ENCODE measurements around the gene HOXD4. TPM values are rescaled to one million over a fixed set of nuclear protein-coding genes. Genes with fewer than 3 reads are reported as not detected.

HOXD4 gene
- total RNA-seq, 1 donor from 2014 or later, result 1.3 TPM

DNA sequence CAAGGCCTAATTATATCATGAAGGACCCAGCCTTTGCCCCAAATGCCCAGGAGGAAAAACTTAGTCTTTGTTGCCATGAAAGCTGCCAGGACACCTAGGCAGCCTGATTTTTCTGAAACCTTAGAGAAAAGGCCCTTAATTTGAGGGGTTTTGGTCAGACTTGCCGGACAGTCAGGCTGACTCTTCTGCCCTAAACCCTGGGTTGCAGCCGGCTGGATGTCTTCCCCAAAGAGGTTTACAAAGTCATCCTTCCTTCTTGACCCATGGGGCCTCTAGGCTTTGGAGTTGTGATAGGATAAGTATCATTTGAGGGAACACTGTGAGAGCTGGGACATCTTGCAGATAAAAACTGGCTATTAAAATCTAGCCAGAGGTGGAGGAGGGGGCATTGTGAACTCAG, 34.7 kb downstream of the HOXD4 start:
- H3K27me3 Mint-ChIP-seq (ENCODE audit: low read depth), result peaks cover 96% of the 10 kb centered on the region
- TF ChIP-seq, protein P1, sequence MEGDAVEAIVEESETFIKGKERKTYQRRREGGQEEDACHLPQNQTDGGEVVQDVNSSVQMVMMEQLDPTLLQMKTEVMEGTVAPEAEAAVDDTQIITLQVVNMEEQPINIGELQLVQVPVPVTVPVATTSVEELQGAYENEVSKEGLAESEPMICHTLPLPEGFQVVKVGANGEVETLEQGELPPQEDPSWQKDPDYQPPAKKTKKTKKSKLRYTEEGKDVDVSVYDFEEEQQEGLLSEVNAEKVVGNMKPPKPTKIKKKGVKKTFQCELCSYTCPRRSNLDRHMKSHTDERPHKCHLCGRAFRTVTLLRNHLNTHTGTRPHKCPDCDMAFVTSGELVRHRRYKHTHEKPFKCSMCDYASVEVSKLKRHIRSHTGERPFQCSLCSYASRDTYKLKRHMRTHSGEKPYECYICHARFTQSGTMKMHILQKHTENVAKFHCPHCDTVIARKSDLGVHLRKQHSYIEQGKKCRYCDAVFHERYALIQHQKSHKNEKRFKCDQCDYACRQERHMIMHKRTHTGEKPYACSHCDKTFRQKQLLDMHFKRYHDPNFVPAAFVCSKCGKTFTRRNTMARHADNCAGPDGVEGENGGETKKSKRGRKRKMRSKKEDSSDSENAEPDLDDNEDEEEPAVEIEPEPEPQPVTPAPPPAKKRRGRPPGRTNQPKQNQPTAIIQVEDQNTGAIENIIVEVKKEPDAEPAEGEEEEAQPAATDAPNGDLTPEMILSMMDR (conservative IDR thresholded peaks at IDR 0.05), result no peak
- DNase-seq (ENCODE audit: low read depth, low spot score), result no peak
- H3K4me1 Mint-ChIP-seq, result peaks cover 7% of the 10 kb centered on the region
- H3K4me3 Mint-ChIP-seq, result no peak overlapping the region
- H3K36me3 Mint-ChIP-seq (ENCODE audit: low read depth), result no peaks in the 10 kb centered on the region
- no peaks in the 10 kb centered on the region for H3K9me3 Mint-ChIP-seq
- H3K27ac Mint-ChIP-seq (ENCODE audit: unreplicated experiment), result no peak overlapping the region

DNA sequence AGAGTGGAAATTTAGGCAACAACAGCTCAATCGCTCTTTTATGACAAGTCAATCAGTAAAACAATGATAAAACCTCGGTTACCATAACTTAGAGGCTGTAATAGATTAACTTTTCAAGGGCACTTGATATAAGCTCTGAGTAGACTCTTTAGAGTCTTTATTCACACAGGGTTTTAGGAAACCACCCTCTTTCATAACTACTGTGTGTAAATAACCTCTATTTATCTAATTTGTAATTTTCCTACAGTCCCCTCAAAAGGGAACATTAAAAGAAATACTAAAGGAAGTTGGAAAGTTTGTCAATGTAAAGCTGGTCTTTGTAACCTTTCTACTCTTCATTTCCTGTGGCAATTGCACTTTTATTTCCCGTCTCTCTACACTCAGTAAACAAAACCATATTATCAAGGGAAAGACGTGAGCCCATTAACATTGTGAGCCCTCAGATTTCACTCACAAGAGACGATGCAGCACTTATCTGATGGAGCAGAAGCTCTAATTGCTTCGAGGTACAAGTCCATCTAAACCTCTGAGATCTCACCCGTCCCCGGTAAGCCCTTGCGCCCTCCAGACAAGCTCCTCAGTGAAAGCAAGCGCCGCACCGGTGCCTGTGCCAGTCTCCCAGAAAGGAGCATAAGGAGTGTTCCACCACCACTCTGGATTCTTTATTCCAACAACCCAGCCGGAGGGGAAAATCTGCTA, 36.0 kb downstream of the HOXD4 start:
- H3K4me3 Mint-ChIP-seq, result peak overlapping the region; percentile 50
- H3K4me1 Mint-ChIP-seq, result peaks cover 7% of the 10 kb centered on the region
- DNase-seq (ENCODE audit: low read depth, low spot score), result no peak
- H3K27me3 Mint-ChIP-seq (ENCODE audit: low read depth), result peaks cover 96% of the 10 kb centered on the region
- no peak overlapping the region for H3K27ac Mint-ChIP-seq (ENCODE audit: unreplicated experiment)
- no peaks in the 10 kb centered on the region for H3K36me3 Mint-ChIP-seq (ENCODE audit: low read depth)
- no peaks in the 10 kb centered on the region for H3K9me3 Mint-ChIP-seq
- TF ChIP-seq, protein P1 (conservative IDR thresholded peaks at IDR 0.05), result no peak

DNA sequence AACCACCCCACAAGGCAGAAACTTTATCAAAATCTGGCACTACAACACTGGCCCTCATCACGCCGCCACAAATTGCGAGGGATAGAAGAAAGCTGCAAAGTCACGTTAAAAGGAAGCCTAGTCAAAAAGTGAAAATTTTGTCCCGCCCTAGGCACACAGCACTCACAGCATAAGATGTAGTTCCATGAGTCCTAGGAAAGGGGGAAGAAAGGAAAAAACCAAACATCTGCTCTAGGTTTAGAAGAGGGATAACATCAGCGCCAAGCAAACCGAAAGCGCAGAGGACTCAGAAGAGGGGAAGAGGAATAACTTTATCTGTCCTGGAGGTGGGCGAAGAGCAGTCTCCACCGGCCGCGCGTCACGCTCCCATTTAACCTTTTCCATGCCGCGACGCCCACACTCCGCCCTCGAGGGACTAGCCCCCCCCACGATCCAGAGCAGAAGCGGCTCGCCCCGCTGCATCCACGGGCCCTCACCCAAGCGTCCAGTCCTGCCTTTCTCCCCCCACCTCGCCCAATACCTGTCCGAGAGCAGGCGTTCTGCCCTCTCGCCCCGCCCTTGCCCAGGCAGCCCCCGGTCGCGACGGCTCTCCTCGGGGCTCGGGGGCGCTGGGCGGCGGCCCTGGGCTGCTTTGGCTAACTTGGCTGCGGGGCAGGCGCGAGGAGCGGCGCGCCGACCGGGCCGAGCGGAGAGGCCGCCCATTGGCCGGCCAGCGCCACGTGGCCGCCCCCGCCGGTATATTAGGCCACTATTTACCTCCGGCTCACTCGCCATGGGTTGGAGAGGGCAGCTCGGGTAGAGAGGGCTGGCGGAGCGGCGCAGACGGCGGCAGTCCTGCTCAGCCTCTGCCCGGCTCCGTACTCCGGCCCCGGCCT, 36.8 kb downstream of the HOXD4 start, which contains the start of gene HOXD1:
TSS of gene HOXD1 (plus strand) at position 770 of the 875 bp plus-strand sequence. CDS start 134 bp downstream, outside the sequence.
- Mint-ChIP-seq H3K27ac (ENCODE audit: unreplicated experiment) (no peak within 1 kb of the TSS), H3K27me3 (ENCODE audit: low read depth) (peaks cover 96% of the 10 kb centered on the region), H3K4me1 (peaks cover 7% of the 10 kb centered on the region), H3K9me3 (no peaks in the 10 kb centered on the region), H3K4me3 (peak within 1 kb of the TSS; percentile 50), H3K36me3 (ENCODE audit: low read depth) (no peaks in the 10 kb centered on the region)
- no peak for DNase-seq (ENCODE audit: low read depth, low spot score)
- TF ChIP-seq, protein P1 (conservative IDR thresholded peaks at IDR 0.05), result no peak

DNA sequence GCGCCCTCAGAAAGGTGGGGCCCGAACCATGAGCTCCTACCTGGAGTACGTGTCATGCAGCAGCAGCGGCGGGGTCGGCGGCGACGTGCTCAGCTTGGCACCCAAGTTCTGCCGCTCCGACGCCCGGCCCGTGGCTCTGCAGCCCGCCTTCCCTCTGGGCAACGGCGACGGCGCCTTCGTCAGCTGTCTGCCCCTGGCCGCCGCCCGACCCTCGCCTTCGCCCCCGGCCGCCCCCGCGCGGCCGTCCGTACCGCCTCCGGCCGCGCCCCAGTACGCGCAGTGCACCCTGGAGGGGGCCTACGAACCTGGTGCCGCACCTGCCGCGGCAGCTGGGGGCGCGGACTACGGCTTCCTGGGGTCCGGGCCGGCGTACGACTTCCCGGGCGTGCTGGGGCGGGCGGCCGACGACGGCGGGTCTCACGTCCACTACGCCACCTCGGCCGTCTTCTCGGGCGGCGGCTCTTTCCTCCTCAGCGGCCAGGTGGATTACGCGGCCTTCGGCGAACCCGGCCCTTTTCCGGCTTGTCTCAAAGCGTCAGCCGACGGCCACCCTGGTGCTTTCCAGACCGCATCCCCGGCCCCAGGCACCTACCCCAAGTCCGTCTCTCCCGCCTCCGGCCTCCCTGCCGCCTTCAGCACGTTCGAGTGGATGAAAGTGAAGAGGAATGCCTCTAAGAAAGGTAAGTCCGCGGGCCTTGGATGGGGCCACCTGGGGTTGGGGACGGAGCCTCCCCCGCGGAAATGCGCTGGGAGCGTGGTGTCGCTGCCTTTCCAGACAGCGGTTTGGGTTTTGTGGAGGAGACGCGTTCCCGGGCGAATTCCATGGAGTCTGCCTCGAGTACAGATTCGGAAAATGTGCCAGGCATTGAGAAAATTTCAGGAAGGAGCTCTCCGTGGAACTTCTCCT, 37.7 kb downstream of the HOXD4 start:
- peak overlapping the region; percentile 42 for H3K4me3 Mint-ChIP-seq
- TF ChIP-seq, protein P1 (conservative IDR thresholded peaks at IDR 0.05), result no peak
- H3K36me3 Mint-ChIP-seq (ENCODE audit: low read depth), result no peaks in the 10 kb centered on the region
- no peak overlapping the region for H3K27ac Mint-ChIP-seq (ENCODE audit: unreplicated experiment)
- no peaks in the 10 kb centered on the region for H3K9me3 Mint-ChIP-seq
- DNase-seq (ENCODE audit: low read depth, low spot score), result no peak
- peaks cover 96% of the 10 kb centered on the region for H3K27me3 Mint-ChIP-seq (ENCODE audit: low read depth)
- H3K4me1 Mint-ChIP-seq, result peaks cover 7% of the 10 kb centered on the region

Data from neural crest cell (in vitro differentiated cells).